ENCODE results near the gene PROSER1. TPM values are rescaled to one million over a fixed set of nuclear protein-coding genes. Genes with fewer than 3 reads are reported as not detected.

Gene PROSER1
- total RNA-seq, 1 experiment from 2014 or later = 58.2 TPM

- DNase-seq (ENCODE audit: unreplicated experiment) = no peak
- Mint-ChIP-seq H3K4me3 (ENCODE audit: unreplicated experiment) (no peak overlapping the region), H3K4me1 (ENCODE audit: insufficient read depth, unreplicated experiment) (no peaks in the 10 kb centered on the region), H3K27ac (ENCODE audit: low read depth, unreplicated experiment) (no peak overlapping the region), H3K27me3 (ENCODE audit: insufficient read depth, unreplicated experiment) (no peaks in the 10 kb centered on the region), H3K9me3 (ENCODE audit: unreplicated experiment) (no peaks in the 10 kb centered on the region), H3K36me3 (ENCODE audit: insufficient read depth, unreplicated experiment) (no peaks in the 10 kb centered on the region)
- CTCF ChIA-PET = interaction anchor here (0.6 kb wide), 1 partner anchor 1305 kb away, joined by 4 read pairs; no protein-coding TSS in a partner anchor
- POLR2A ChIA-PET = interaction anchor here (1.2 to 1.3 kb wide), 2 partner anchors 14 to 16 kb away, joined by 4 to 5 read pairs; no protein-coding TSS in a partner anchor
- TF ChIP-seq, protein P1, sequence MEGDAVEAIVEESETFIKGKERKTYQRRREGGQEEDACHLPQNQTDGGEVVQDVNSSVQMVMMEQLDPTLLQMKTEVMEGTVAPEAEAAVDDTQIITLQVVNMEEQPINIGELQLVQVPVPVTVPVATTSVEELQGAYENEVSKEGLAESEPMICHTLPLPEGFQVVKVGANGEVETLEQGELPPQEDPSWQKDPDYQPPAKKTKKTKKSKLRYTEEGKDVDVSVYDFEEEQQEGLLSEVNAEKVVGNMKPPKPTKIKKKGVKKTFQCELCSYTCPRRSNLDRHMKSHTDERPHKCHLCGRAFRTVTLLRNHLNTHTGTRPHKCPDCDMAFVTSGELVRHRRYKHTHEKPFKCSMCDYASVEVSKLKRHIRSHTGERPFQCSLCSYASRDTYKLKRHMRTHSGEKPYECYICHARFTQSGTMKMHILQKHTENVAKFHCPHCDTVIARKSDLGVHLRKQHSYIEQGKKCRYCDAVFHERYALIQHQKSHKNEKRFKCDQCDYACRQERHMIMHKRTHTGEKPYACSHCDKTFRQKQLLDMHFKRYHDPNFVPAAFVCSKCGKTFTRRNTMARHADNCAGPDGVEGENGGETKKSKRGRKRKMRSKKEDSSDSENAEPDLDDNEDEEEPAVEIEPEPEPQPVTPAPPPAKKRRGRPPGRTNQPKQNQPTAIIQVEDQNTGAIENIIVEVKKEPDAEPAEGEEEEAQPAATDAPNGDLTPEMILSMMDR (IDR thresholded peaks at IDR 0.05; ENCODE audit: unreplicated experiment) = no peak
- no TSS peak for BruUV-seq (replicated peaks)
- intact Hi-C loops (cut with micrococcal nuclease) = no loop called here
These were observed 70.4 kb downstream of the PROSER1 start for GRCh38 chr13:38967446-38967845.

- intact Hi-C loops (cut with micrococcal nuclease) = no loop called here
- TF ChIP-seq, protein P1 (IDR thresholded peaks at IDR 0.05; ENCODE audit: unreplicated experiment) = no peak
- BruUV-seq (replicated peaks) = no TSS peak
- Mint-ChIP-seq H3K27me3 (ENCODE audit: insufficient read depth, unreplicated experiment) (no peaks in the 10 kb centered on the region), H3K4me1 (ENCODE audit: insufficient read depth, unreplicated experiment) (no peaks in the 10 kb centered on the region), H3K27ac (ENCODE audit: low read depth, unreplicated experiment) (no peak overlapping the region), H3K4me3 (ENCODE audit: unreplicated experiment) (no peak overlapping the region), H3K9me3 (ENCODE audit: unreplicated experiment) (no peaks in the 10 kb centered on the region), H3K36me3 (ENCODE audit: insufficient read depth, unreplicated experiment) (no peaks in the 10 kb centered on the region)
- ChIA-PET POLR2A (no interaction called here), CTCF (interaction anchor here (0.6 kb wide), 1 partner anchor 51 kb away, joined by 5 read pairs; no protein-coding TSS in a partner anchor)
- DNase-seq (ENCODE audit: unreplicated experiment) = no peak
These were observed 72.6 kb downstream of the PROSER1 start for GRCh38 chr13:38965281-38965680.

- intact Hi-C loops (cut with micrococcal nuclease) = no loop called here
- POLR2A ChIA-PET = no interaction called here
- H3K4me3 Mint-ChIP-seq (ENCODE audit: unreplicated experiment) = no peak overlapping the region
- H3K36me3 Mint-ChIP-seq (ENCODE audit: insufficient read depth, unreplicated experiment) = no peaks in the 10 kb centered on the region
- no peaks in the 10 kb centered on the region for H3K27me3 Mint-ChIP-seq (ENCODE audit: insufficient read depth, unreplicated experiment)
- CTCF ChIA-PET = no interaction called here
- no peak overlapping the region for H3K27ac Mint-ChIP-seq (ENCODE audit: low read depth, unreplicated experiment)
- TF ChIP-seq, protein P1 (IDR thresholded peaks at IDR 0.05; ENCODE audit: unreplicated experiment) = no peak
- no peak for DNase-seq (ENCODE audit: unreplicated experiment)
- no peaks in the 10 kb centered on the region for H3K4me1 Mint-ChIP-seq (ENCODE audit: insufficient read depth, unreplicated experiment)
- H3K9me3 Mint-ChIP-seq (ENCODE audit: unreplicated experiment) = no peaks in the 10 kb centered on the region
- BruUV-seq (replicated peaks) = no TSS peak
These were observed 77.7 kb downstream of the PROSER1 start for GRCh38 chr13:38960175-38960574.

Other genes with a start within 250 kb of the PROSER1 start
- not detected in 2 replicates for gene STOML3, start 47.3 kb downstream of the PROSER1 start, total RNA-seq (2022)
- gene NHLRC3, start 367 bp upstream of the PROSER1 start, total RNA-seq (2022) = 11.3 and 13.2 TPM in 2 replicates

All from MCF 10A (cell line).